ENCODE results near the gene LGR6.

The LGR6 gene

DNA sequence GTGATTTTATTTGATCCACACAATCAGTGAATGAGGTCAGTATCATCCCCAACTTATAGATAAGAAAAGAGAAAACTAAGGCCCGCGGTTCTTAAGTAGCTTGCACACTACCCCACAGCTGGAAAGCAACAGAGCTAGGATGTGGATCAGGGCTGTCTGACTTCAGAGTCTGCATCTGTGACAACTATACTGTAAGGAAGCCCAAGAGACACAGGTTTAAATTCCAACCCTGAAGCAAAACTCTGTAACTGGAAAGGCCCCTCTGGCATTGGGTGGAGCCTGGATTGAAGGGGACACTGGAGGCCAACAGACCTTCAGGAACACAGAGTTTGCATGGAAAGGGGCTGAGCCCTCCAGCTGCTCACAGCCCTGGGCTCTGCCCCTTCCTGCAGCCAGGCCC, 40.2 kb downstream of the LGR6 start:
- Histone ChIP-seq H4K91ac (ENCODE audit: low read depth, low read length) (no peak overlapping the region), H3K4me1 (ENCODE audit: control insufficient read depth in 1 of 2, insufficient read depth in 2 of 2, low read length in 2 of 2) (peaks cover 30 to 36% of the 10 kb centered on the region in 2 experiments), H3K9me3 (ENCODE audit: insufficient read depth, low read depth, low read length) (no peaks in the 10 kb centered on the region), H2AK5ac (ENCODE audit: low read length) (no peak overlapping the region), H3K27ac (ENCODE audit: low read depth, low read length) (no peak overlapping the region), H3K18ac (ENCODE audit: low read length) (no peak overlapping the region), H2BK12ac (ENCODE audit: low read length) (peak overlapping the region; percentile 15), H3K79me2 (ENCODE audit: control insufficient read depth, insufficient read depth, low read length, poor library complexity) (no peaks in the 10 kb centered on the region), H2AFZ (ENCODE audit: insufficient read depth, low read length, poor library complexity) (no peak overlapping the region), H3K9ac (ENCODE audit: low read length) (no peak overlapping the region), H2BK120ac (ENCODE audit: insufficient read depth, low read length, poor library complexity) (no peak overlapping the region), H4K8ac (ENCODE audit: low read depth, low read length) (no peak overlapping the region), H3K4ac (ENCODE audit: low read depth, low read length) (no peak overlapping the region), H2BK5ac (ENCODE audit: low read depth, low read length, poor library complexity) (no peak overlapping the region), H4K12ac (ENCODE audit: low read depth, low read length) (no peak overlapping the region), H3K23ac (ENCODE audit: low read length) (no peak overlapping the region), H3K36me3 (ENCODE audit: control insufficient read depth in 1 of 2, insufficient read depth in 2 of 2, low read length in 2 of 2) (no peaks in the 10 kb centered on the region), H3K14ac (ENCODE audit: low read length) (no peak overlapping the region), H3K27me3 (ENCODE audit: insufficient read depth, low read length) (no peaks in the 10 kb centered on the region), H3K79me1 (ENCODE audit: low read length) (peaks cover 17% of the 10 kb centered on the region), H3K4me2 (ENCODE audit: low read length) (no peak overlapping the region), H3K4me3 (ENCODE audit: low read depth, low read length) (no peak overlapping the region)
- peak; percentile 42 to 49 for DNase-seq
- no CpG with 5 or more reads among the region's 2 CpGs for WGBS (ENCODE audit: extremely low coverage, insufficient coverage, insufficient read length)

GRCh38 chr1:202234331-202235002, 40.9 kb downstream of the LGR6 start:
- H3K4ac ChIP-seq (ENCODE audit: low read depth, low read length) = no peak overlapping the region
- H3K14ac ChIP-seq (ENCODE audit: low read length) = no peak overlapping the region
- H2BK5ac ChIP-seq (ENCODE audit: low read depth, low read length, poor library complexity) = no peak overlapping the region
- H3K36me3 ChIP-seq (ENCODE audit: control insufficient read depth in 1 of 2, insufficient read depth in 2 of 2, low read length in 2 of 2) = no peaks in the 10 kb centered on the region
- no peaks in the 10 kb centered on the region for H3K79me2 ChIP-seq (ENCODE audit: control insufficient read depth, insufficient read depth, low read length, poor library complexity)
- H3K23ac ChIP-seq (ENCODE audit: low read length) = no peak overlapping the region
- H3K27me3 ChIP-seq (ENCODE audit: insufficient read depth, low read length) = no peaks in the 10 kb centered on the region
- no peak overlapping the region for H4K8ac ChIP-seq (ENCODE audit: low read depth, low read length)
- H3K4me1 ChIP-seq (ENCODE audit: control insufficient read depth in 1 of 2, insufficient read depth in 2 of 2, low read length in 2 of 2) = peaks cover 30 to 36% of the 10 kb centered on the region in 2 experiments
- DNase-seq = peak; percentile 60 to 76
- H3K18ac ChIP-seq (ENCODE audit: low read length) = no peak overlapping the region
- no peak overlapping the region for H3K4me2 ChIP-seq (ENCODE audit: low read length)
- peaks cover 17% of the 10 kb centered on the region for H3K79me1 ChIP-seq (ENCODE audit: low read length)
- H3K4me3 ChIP-seq (ENCODE audit: low read depth, low read length) = no peak overlapping the region
- peak overlapping the region; percentile 48 for H2BK120ac ChIP-seq (ENCODE audit: insufficient read depth, low read length, poor library complexity)
- H2BK12ac ChIP-seq (ENCODE audit: low read length) = peak overlapping the region; percentile 95
- H2AK5ac ChIP-seq (ENCODE audit: low read length) = no peak overlapping the region
- H4K12ac ChIP-seq (ENCODE audit: low read depth, low read length) = no peak overlapping the region
- no peak overlapping the region for H3K27ac ChIP-seq (ENCODE audit: low read depth, low read length)
- no CpG with 5 or more reads among the region's 3 CpGs for WGBS (ENCODE audit: extremely low coverage, insufficient coverage, insufficient read length)
- H2AFZ ChIP-seq (ENCODE audit: insufficient read depth, low read length, poor library complexity) = no peak overlapping the region
- H3K9me3 ChIP-seq (ENCODE audit: insufficient read depth, low read depth, low read length) = no peaks in the 10 kb centered on the region
- H3K9ac ChIP-seq (ENCODE audit: low read length) = no peak overlapping the region
- peak overlapping the region; percentile 84 for H4K91ac ChIP-seq (ENCODE audit: low read depth, low read length)

DNA sequence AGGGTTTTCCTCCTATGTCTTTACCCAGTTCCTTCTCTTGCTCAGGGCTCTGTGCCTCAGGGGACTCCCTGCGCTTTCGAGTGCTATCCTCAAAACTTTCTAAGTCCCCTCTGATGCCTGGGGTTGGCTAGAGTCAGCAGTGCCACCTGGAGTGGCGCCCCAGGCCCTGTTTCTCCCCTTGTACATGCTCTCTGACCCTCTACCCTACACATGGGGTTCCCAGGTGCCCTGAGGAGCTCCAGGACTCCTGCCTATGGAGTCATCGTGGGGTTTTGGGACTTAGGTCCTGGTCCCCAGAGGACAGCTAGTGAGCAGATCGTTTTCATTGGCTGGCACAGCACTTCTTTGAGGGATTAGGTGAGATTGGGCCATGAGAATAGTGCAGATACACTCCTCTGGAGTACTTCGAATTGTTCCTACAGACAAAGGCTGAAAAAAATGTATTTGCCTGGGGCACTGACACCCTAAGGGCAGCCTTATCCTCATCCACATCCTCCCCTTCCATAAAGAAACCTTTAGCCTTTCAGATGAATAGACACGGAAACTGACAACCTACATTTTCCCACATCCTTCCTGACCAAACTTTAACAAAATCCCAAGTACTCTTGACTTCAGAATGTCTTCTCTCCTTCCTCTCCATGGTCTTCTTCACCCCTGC, 41.5 kb downstream of the LGR6 start:
- peak overlapping the region; percentile 22 for H3K4me2 ChIP-seq (ENCODE audit: low read length)
- H4K91ac ChIP-seq (ENCODE audit: low read depth, low read length) = peak overlapping the region; percentile 84
- no peaks in the 10 kb centered on the region for H3K9me3 ChIP-seq (ENCODE audit: insufficient read depth, low read depth, low read length)
- H3K36me3 ChIP-seq (ENCODE audit: control insufficient read depth in 1 of 2, insufficient read depth in 2 of 2, low read length in 2 of 2) = no peaks in the 10 kb centered on the region
- peak overlapping the region; percentile 57 for H4K8ac ChIP-seq (ENCODE audit: low read depth, low read length)
- H3K79me2 ChIP-seq (ENCODE audit: control insufficient read depth, insufficient read depth, low read length, poor library complexity) = no peaks in the 10 kb centered on the region
- no peaks in the 10 kb centered on the region for H3K27me3 ChIP-seq (ENCODE audit: insufficient read depth, low read length)
- H2AFZ ChIP-seq (ENCODE audit: insufficient read depth, low read length, poor library complexity) = no peak overlapping the region
- H3K4me3 ChIP-seq (ENCODE audit: low read depth, low read length) = no peak overlapping the region
- H4K12ac ChIP-seq (ENCODE audit: low read depth, low read length) = no peak overlapping the region
- H3K79me1 ChIP-seq (ENCODE audit: low read length) = peaks cover 17% of the 10 kb centered on the region
- H3K4ac ChIP-seq (ENCODE audit: low read depth, low read length) = peak overlapping the region; percentile 49
- DNase-seq = peak; percentile 54 to 63
- peak overlapping the region; percentile 94 for H2BK120ac ChIP-seq (ENCODE audit: insufficient read depth, low read length, poor library complexity)
- peak overlapping the region; percentile 95 for H2BK12ac ChIP-seq (ENCODE audit: low read length)
- H3K27ac ChIP-seq (ENCODE audit: low read depth, low read length) = peak overlapping the region; percentile 83
- H3K4me1 ChIP-seq (ENCODE audit: control insufficient read depth in 1 of 2, insufficient read depth in 2 of 2, low read length in 2 of 2) = peaks cover 30 to 36% of the 10 kb centered on the region in 2 experiments
- H3K23ac ChIP-seq (ENCODE audit: low read length) = no peak overlapping the region
- H3K18ac ChIP-seq (ENCODE audit: low read length) = peak overlapping the region; percentile 63
- peak overlapping the region; percentile 89 for H3K14ac ChIP-seq (ENCODE audit: low read length)
- H3K9ac ChIP-seq (ENCODE audit: low read length) = no peak overlapping the region
- whole genome bisulfite sequencing (ENCODE audit: extremely low coverage, insufficient coverage, insufficient read length) = no CpG with 5 or more reads among the region's 7 CpGs
- peak overlapping the region; percentile 71 for H2AK5ac ChIP-seq (ENCODE audit: low read length)
- H2BK5ac ChIP-seq (ENCODE audit: low read depth, low read length, poor library complexity) = peak overlapping the region; percentile 64

DNA sequence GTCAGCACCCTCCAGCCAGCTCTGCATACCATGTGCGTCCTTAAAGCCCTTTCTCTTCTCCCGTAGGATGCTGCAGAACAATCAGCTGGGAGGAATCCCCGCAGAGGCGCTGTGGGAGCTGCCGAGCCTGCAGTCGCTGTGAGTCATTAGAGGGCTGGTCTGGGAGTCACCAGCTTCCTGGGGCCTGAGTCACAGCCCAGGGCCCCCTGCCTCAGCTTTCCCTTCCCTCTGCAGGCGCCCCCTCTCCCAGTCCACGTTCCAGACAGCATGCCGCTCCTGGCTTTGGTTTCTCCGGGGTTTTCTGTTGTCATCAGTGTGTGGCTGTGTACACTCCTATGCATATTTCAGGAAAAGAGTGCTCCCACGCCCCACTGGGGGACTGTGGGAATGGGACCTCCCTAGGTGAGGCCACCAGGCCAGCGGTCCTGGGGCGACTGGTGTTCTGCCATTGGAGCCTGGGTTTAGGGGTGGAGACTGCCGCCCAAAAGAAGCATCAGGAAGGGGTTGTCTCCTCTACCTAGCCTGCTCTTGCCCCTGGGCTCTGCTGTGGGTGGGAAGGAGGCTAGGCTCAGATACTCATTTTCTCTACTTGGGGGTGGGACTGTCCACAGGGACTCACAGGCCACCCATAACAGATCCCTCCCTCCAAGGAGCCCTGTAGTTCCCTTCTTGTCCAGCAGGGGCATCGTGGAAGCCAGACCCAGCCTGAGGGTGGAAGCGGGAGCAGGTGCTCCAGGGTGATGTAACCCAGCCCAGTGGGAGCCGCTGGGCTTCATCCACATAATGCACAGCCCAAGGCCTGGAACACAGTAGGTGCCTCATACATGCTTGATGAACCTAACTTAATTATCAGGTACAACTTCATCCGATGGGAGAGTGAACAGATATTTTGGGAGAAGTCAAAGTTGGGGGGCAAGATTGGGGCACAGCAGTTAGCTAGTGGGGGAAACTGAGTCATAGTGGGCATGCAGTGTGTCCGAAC, 42.5 kb downstream of the LGR6 start:
- peak overlapping the region; percentile 84 for H4K91ac ChIP-seq (ENCODE audit: low read depth, low read length)
- peak overlapping the region; percentile 44 for H3K4me2 ChIP-seq (ENCODE audit: low read length)
- H3K4me1 ChIP-seq (ENCODE audit: control insufficient read depth in 1 of 2, insufficient read depth in 2 of 2, low read length in 2 of 2) = peaks cover 30 to 36% of the 10 kb centered on the region in 2 experiments
- H3K79me1 ChIP-seq (ENCODE audit: low read length) = peaks cover 17% of the 10 kb centered on the region
- H3K9ac ChIP-seq (ENCODE audit: low read length) = no peak overlapping the region
- H3K27ac ChIP-seq (ENCODE audit: low read depth, low read length) = peak overlapping the region; percentile 84
- H3K23ac ChIP-seq (ENCODE audit: low read length) = no peak overlapping the region
- H3K4ac ChIP-seq (ENCODE audit: low read depth, low read length) = peak overlapping the region; percentile 49
- no peaks in the 10 kb centered on the region for H3K36me3 ChIP-seq (ENCODE audit: control insufficient read depth in 1 of 2, insufficient read depth in 2 of 2, low read length in 2 of 2)
- H3K18ac ChIP-seq (ENCODE audit: low read length) = peak overlapping the region; percentile 90
- H4K8ac ChIP-seq (ENCODE audit: low read depth, low read length) = peak overlapping the region; percentile 80
- no CpG with 5 or more reads among the region's 19 CpGs for WGBS (ENCODE audit: extremely low coverage, insufficient coverage, insufficient read length)
- H4K12ac ChIP-seq (ENCODE audit: low read depth, low read length) = peak overlapping the region; percentile 55
- peak overlapping the region; percentile 96 for H2BK12ac ChIP-seq (ENCODE audit: low read length)
- no peak overlapping the region for H3K4me3 ChIP-seq (ENCODE audit: low read depth, low read length)
- no peaks in the 10 kb centered on the region for H3K79me2 ChIP-seq (ENCODE audit: control insufficient read depth, insufficient read depth, low read length, poor library complexity)
- peak overlapping the region; percentile 94 for H2BK120ac ChIP-seq (ENCODE audit: insufficient read depth, low read length, poor library complexity)
- peak overlapping the region; percentile 93 for H2BK5ac ChIP-seq (ENCODE audit: low read depth, low read length, poor library complexity)
- H2AFZ ChIP-seq (ENCODE audit: insufficient read depth, low read length, poor library complexity) = peak overlapping the region; percentile 62
- no peaks in the 10 kb centered on the region for H3K9me3 ChIP-seq (ENCODE audit: insufficient read depth, low read depth, low read length)
- H2AK5ac ChIP-seq (ENCODE audit: low read length) = peak overlapping the region; percentile 55
- H3K14ac ChIP-seq (ENCODE audit: low read length) = peak overlapping the region; percentile 72
- H3K27me3 ChIP-seq (ENCODE audit: insufficient read depth, low read length) = no peaks in the 10 kb centered on the region
- DNase-seq = peak; percentile 97 to 99

All from trophoblast cell (in vitro differentiated cells and primary cell).